Measurements from ENCODE around the gene TPO. TPM values are rescaled to one million over a fixed set of nuclear protein-coding genes. Genes with fewer than 3 reads are reported as not detected.
A peak's percentile ranks its signal among the peaks of the same experiment; 100 is the strongest.
"Not testable (repeated sequence)": the region's sequence is repeated elsewhere in the genome, so short reads cannot be mapped to it uniquely, and the experiment has no call there.

The TPO gene
- total RNA-seq, 1 donor from 2014 or later: not detected

- TF ChIP-seq CTCF (IDR thresholded peaks at IDR 0.05; ENCODE audit: insufficient read depth, low read length, severe bottlenecking): no peak
- DNase-seq (ENCODE audit: low read depth) (no peak), FAIRE-seq (no peak)
- Histone ChIP-seq H3K27me3 (ENCODE audit: control insufficient read depth, insufficient read depth, low read length) (no peaks in the 10 kb centered on the region), H3K36me3 (ENCODE audit: control insufficient read depth, insufficient read depth, low read length) (no peaks in the 10 kb centered on the region), H3K4me3 (ENCODE audit: low read depth, low read length) (no peak overlapping the region)
Observed at GRCh38 chr2:1571477-1572417, 158.5 kb downstream of the TPO start.

- peak; percentile 35 for DNase-seq (ENCODE audit: low read depth)
- H3K36me3 ChIP-seq (ENCODE audit: control insufficient read depth, insufficient read depth, low read length): no peaks in the 10 kb centered on the region
- H3K27me3 ChIP-seq (ENCODE audit: control insufficient read depth, insufficient read depth, low read length): no peaks in the 10 kb centered on the region
- no peak for FAIRE-seq
- no peak overlapping the region for H3K4me3 ChIP-seq (ENCODE audit: low read depth, low read length)
- no peak for TF ChIP-seq CTCF (IDR thresholded peaks at IDR 0.05; ENCODE audit: insufficient read depth, low read length, severe bottlenecking)
Observed at GRCh38 chr2:1572638-1573037, 159.4 kb downstream of the TPO start.

GRCh38 chr2:1577846-1578245 is 164.6 kb downstream of the TPO start:
- TF ChIP-seq CTCF (IDR thresholded peaks at IDR 0.05; ENCODE audit: insufficient read depth, low read length, severe bottlenecking): no peak
- Histone ChIP-seq H3K27me3 (ENCODE audit: control insufficient read depth, insufficient read depth, low read length) (no peaks in the 10 kb centered on the region), H3K4me3 (ENCODE audit: low read depth, low read length) (no peak overlapping the region), H3K36me3 (ENCODE audit: control insufficient read depth, insufficient read depth, low read length) (no peaks in the 10 kb centered on the region)
- DNase-seq (ENCODE audit: low read depth) (no peak), FAIRE-seq (no peak)

GRCh38 chr2:1581257-1581964 is 168.1 kb downstream of the TPO start:
- H3K27me3 ChIP-seq (ENCODE audit: control insufficient read depth, insufficient read depth, low read length); H3K4me3 ChIP-seq (ENCODE audit: low read depth, low read length); H3K36me3 ChIP-seq (ENCODE audit: control insufficient read depth, insufficient read depth, low read length); DNase-seq (ENCODE audit: low read depth): not testable (repeated sequence)
- FAIRE-seq: peak; percentile 70

- peaks cover 5% of the 10 kb centered on the region for H3K27me3 ChIP-seq (ENCODE audit: control insufficient read depth, insufficient read depth, low read length)
- no peak for TF ChIP-seq CTCF (IDR thresholded peaks at IDR 0.05; ENCODE audit: insufficient read depth, low read length, severe bottlenecking)
- no peaks in the 10 kb centered on the region for H3K36me3 ChIP-seq (ENCODE audit: control insufficient read depth, insufficient read depth, low read length)
- H3K4me3 ChIP-seq (ENCODE audit: low read depth, low read length): no peak overlapping the region
- FAIRE-seq (no peak), DNase-seq (ENCODE audit: low read depth) (peak; percentile 17)
Observed at GRCh38 chr2:1581965-1582625, 168.8 kb downstream of the TPO start.

- Histone ChIP-seq H3K27me3 (ENCODE audit: control insufficient read depth, insufficient read depth, low read length) (peaks cover 5% of the 10 kb centered on the region), H3K4me3 (ENCODE audit: low read depth, low read length) (no peak overlapping the region), H3K36me3 (ENCODE audit: control insufficient read depth, insufficient read depth, low read length) (no peaks in the 10 kb centered on the region)
- no peak for TF ChIP-seq CTCF (IDR thresholded peaks at IDR 0.05; ENCODE audit: insufficient read depth, low read length, severe bottlenecking)
- DNase-seq (ENCODE audit: low read depth) (no peak), FAIRE-seq (no peak)
Observed at GRCh38 chr2:1582891-1583341, 169.7 kb downstream of the TPO start.

Data from bronchial epithelial cell (primary cell).